SK-N-MC (cell line): ENCODE results near the gene ITPKA.

ENCODE experiments used
- EZH2 ChIP-seq: fragments of 200-600 bp; sonication (generic); IDR thresholded peaks from one replicate; pipeline ENCODE4 v1.6.1; 2017; ENCODE audit warnings: antibody characterized with exemption
- POLR2AphosphoS5 ChIP-seq: IDR thresholded peaks from 2 replicates; pipeline ENCODE4 v1.6.1; 2012; ENCODE audit warnings: mild to moderate bottlenecking, low read depth, low read length, borderline replicate concordance

DNA sequence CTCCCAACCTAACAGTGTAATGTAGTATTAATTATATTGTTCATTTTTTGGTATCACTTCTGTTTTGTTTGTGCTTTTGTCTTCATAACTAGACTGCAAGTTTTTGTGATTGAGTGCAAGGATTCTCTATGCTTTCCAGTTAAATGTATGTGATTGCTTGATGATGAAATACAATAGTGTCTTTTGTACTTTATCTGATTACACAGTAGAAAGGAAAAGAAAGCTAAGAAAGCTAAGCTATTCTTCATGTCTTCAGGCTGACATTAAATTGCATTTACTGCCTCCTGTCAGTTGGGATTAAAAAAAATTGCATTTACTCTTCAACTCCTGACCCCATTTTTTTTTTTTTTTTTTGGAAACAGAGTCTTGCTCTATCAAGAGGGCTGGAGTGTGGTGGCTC, 48.3 kb upstream of the ITPKA start:
- TF ChIP-seq POLR2AphosphoS5 (no peak), EZH2 (no peak)
